Karpas-422 (cell line): ENCODE results near the gene TBX15. TPM values are rescaled to one million over a fixed set of nuclear protein-coding genes. Genes with fewer than 3 reads are reported as not detected.
"Not testable (repeated sequence)": the region's sequence is repeated elsewhere in the genome, so short reads cannot be mapped to it uniquely, and the experiment has no call there.

Source experiments
- DNase-seq: peaks from one replicate; pipeline ENCODE4 v3.0.0-alpha.2; 2015
- H2AFZ ChIP-seq: fragments of 200-600 bp; sonication (generic); 2 replicates; pipeline ENCODE4 v1.6.1; 2014; ENCODE audit warnings: antibody characterized with exemption, low read length, mixed read lengths
- H3K27ac ChIP-seq: fragments of 200-600 bp; sonication (generic); 2 replicates; pipeline ENCODE4 v1.5.1; 2014; ENCODE audit warnings: mild to moderate bottlenecking, low read length, moderate library complexity
- H3K27me3 ChIP-seq: fragments of 200-600 bp; sonication (generic); 2 replicates; pipeline ENCODE4 v1.6.1; 2014; ENCODE audit warnings: low read length, mixed read lengths
- H3K36me3 ChIP-seq: fragments of 200-600 bp; sonication (generic); 2 replicates; pipeline ENCODE4 v1.6.1; 2014; ENCODE audit warnings: low read length, mixed read lengths; ENCODE audit not compliant: insufficient read depth
- H3K4me1 ChIP-seq: fragments of 200-600 bp; sonication (generic); 2 replicates; pipeline ENCODE4 v1.6.1; 2014; ENCODE audit warnings: mild to moderate bottlenecking, low read length, mixed read lengths
- H3K4me2 ChIP-seq: fragments of 200-600 bp; sonication (generic); 2 replicates; pipeline ENCODE4 v1.6.1; 2014; ENCODE audit warnings: low read length, low read depth, mild to moderate bottlenecking; ENCODE audit not compliant: poor library complexity, severe bottlenecking
- H3K4me3 ChIP-seq: fragments of 200-600 bp; sonication (generic); 2 replicates; pipeline ENCODE4 v1.5.1; 2014; ENCODE audit warnings: mild to moderate bottlenecking, antibody characterized with exemption, low read length, mixed read lengths
- H3K79me2 ChIP-seq: fragments of 200-600 bp; sonication (generic); 2 replicates; pipeline ENCODE4 v1.6.1; 2014; ENCODE audit warnings: mild to moderate bottlenecking, low read length, mixed read lengths
- H3K9ac ChIP-seq: fragments of 200-600 bp; sonication (generic); 2 replicates; pipeline ENCODE4 v1.6.0; 2014; ENCODE audit warnings: low read length
- H3K9me2 ChIP-seq: fragments of 200-600 bp; sonication (generic), shearing (Covaris generic); replicated peaks from 2 replicates; pipeline ENCODE4 v1.6.0; 2014; ENCODE audit warnings: mild to moderate bottlenecking, low read length, moderate library complexity; ENCODE audit not compliant: insufficient read depth
- H3K9me3 ChIP-seq: fragments of 300-700, 200-600 bp; sonication (generic); 2 replicates; pipeline ENCODE4 v1.6.1; 2014; ENCODE audit warnings: low read length, mixed read lengths
- H4K20me1 ChIP-seq: fragments of 200-600 bp; sonication (generic); 2 replicates; pipeline ENCODE4 v1.6.1; 2014; ENCODE audit warnings: mild to moderate bottlenecking, antibody characterized with exemption, low read length, low read depth; ENCODE audit not compliant: insufficient read depth
- total RNA-seq: library from RNA; depleted of rRNA; stranded (reverse); fragments of >200 nt; shearing (Covaris generic); gene quantifications from 2 replicates; pipeline ENCODE4 v1.2.3, GENCODE V29; 2014; ENCODE audit warnings: low replicate concordance

TBX15 gene
- total RNA-seq, 1 experiment from 2014 or later = not detected

DNA sequence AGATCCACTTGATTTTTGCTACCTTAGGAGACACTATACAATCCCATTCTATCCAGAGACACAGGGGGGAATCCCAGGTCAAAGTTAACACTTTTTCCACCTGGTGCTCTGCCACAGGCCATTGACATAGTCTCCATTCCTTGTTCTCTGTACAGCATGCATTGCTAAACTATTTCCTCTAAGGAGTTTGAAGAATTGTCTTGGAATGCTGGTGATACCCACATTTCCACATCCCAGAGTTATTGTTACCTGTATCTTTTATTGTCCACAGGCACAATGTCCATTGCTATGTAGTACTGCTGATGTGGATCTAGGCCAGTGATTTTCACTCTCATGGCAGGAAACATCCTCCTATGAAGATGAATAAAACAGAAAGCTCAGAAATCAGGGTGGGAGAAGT is 61.9 kb downstream of the TBX15 start:
- H2AFZ ChIP-seq = no peak overlapping the region
- H3K9me2 ChIP-seq = no peaks in the 10 kb centered on the region
- H3K36me3 ChIP-seq = no peaks in the 10 kb centered on the region
- H3K9ac ChIP-seq = no peak overlapping the region
- no peak for DNase-seq
- no peaks in the 10 kb centered on the region for H3K9me3 ChIP-seq
- no peaks in the 10 kb centered on the region for H3K79me2 ChIP-seq
- H3K4me3 ChIP-seq = 0 out of 2 replicates have a peak overlapping the region, but pooled peaks have one; percentile 49
- no peaks in the 10 kb centered on the region for H4K20me1 ChIP-seq
- H3K4me1 ChIP-seq = peaks cover 55% of the 10 kb centered on the region
- H3K27ac ChIP-seq = peak overlapping the region; percentile 93
- H3K4me2 ChIP-seq = peak overlapping the region; percentile 70
- no peaks in the 10 kb centered on the region for H3K27me3 ChIP-seq

DNA sequence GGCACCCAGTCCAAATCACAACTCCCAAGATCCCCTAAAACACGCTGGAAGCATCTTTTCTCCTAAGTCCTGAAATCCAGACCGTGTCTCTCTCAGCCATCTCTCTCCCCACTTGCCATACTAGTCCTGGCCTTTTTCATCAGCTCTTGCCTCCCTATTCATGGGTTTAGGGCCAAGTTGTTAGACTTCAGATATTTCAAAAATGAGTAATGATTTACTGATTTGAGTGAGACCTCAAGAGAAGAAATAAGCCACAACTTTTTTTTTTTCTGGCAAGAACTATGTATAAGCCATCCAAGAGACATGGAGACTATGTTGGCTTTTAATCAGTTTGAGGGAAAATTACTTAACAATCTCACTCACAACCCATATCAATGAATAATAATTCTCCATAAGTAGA is 62.5 kb downstream of the TBX15 start:
- H3K27ac ChIP-seq = no peak overlapping the region
- H3K9me2 ChIP-seq = no peaks in the 10 kb centered on the region
- no peak overlapping the region for H3K9ac ChIP-seq
- no peak overlapping the region for H3K4me3 ChIP-seq
- H3K9me3 ChIP-seq = no peaks in the 10 kb centered on the region
- DNase-seq = no peak
- H4K20me1 ChIP-seq = no peaks in the 10 kb centered on the region
- no peaks in the 10 kb centered on the region for H3K79me2 ChIP-seq
- H2AFZ ChIP-seq = no peak overlapping the region
- H3K4me1 ChIP-seq = peaks cover 61% of the 10 kb centered on the region
- no peak overlapping the region for H3K4me2 ChIP-seq
- H3K27me3 ChIP-seq = no peaks in the 10 kb centered on the region
- H3K36me3 ChIP-seq = no peaks in the 10 kb centered on the region

DNA sequence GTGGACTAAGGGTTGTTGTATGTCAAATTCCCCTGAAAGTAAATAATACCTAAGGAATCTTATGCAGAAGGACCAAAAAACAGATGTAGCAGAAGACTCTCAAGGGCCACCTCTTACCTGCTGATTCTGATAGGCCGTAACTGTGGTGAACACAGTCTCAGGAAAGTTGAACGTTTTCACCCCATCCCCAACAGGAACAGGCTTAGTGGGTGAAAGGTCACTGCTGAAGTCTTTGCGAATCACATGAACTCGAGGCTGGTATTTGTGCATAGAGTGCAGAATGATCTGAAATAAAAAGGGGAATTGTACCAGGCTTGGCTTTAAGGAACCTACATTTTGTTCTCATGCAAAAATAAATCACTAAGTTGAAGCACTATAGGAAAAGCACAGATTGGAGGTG is 64.8 kb downstream of the TBX15 start:
- Histone ChIP-seq H3K9me3 (no peaks in the 10 kb centered on the region), H3K27ac (no peak overlapping the region), H3K27me3 (no peaks in the 10 kb centered on the region), H3K4me2 (no peak overlapping the region), H3K4me1 (peaks cover 75% of the 10 kb centered on the region), H3K36me3 (no peaks in the 10 kb centered on the region), H3K79me2 (no peaks in the 10 kb centered on the region), H4K20me1 (no peaks in the 10 kb centered on the region), H3K4me3 (no peak overlapping the region), H3K9ac (no peak overlapping the region), H2AFZ (no peak overlapping the region), H3K9me2 (no peaks in the 10 kb centered on the region)
- no peak for DNase-seq

DNA sequence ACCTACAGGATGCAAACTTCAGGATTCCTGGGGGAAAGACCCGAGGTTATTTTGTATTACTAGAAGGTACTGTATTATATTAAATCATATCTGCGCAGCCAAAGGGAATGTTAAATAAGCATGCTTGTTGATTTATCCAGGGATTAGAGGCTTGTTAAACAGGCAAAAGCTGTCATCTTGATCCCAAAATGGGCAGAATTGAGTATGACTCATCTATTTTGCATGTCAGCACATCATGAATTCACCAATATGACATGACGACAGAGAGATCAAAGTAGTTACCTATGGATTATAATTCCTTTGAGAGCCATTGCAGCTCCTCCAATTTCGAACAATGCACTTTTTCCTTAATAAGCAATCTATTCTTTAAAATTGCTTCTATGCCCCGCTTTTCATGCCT is 66.1 kb downstream of the TBX15 start:
- Histone ChIP-seq H3K27ac (no peak overlapping the region), H3K79me2 (no peaks in the 10 kb centered on the region), H3K4me3 (no peak overlapping the region), H3K4me1 (peaks cover 69% of the 10 kb centered on the region), H3K36me3 (no peaks in the 10 kb centered on the region), H3K9ac (no peak overlapping the region), H3K9me2 (no peaks in the 10 kb centered on the region), H3K27me3 (no peaks in the 10 kb centered on the region), H4K20me1 (no peaks in the 10 kb centered on the region), H3K9me3 (no peaks in the 10 kb centered on the region), H2AFZ (no peak overlapping the region), H3K4me2 (peak overlapping the region; percentile 37)
- DNase-seq = no peak

DNA sequence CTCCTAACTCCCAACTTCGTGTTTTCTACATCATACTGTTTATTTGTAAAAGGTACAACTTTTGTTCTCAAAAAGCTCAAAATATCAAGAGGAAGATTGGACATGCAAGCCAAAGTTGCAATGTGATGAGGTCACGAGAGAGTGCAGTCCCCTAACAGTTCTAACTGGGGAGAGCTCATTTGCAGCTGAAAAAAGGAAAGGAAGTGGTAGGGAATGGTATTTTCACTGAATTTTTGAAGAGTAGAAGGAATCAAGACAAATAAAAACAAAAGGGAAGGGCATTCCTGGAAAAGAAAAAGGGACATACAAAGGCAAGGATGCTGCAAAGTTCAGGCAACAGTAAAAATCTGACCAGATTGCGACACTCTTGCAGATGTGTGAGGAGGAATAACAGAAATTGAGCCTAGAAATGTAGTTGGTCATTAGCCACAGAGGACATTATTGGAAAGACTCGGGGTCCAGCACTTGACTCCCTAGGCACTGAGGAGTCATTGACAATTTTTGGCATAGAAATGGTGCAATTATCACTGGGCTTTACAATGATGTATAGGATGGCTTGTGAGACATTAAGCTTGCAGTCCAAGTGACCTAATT is 67.9 kb downstream of the TBX15 start:
- DNase-seq = no peak

DNA sequence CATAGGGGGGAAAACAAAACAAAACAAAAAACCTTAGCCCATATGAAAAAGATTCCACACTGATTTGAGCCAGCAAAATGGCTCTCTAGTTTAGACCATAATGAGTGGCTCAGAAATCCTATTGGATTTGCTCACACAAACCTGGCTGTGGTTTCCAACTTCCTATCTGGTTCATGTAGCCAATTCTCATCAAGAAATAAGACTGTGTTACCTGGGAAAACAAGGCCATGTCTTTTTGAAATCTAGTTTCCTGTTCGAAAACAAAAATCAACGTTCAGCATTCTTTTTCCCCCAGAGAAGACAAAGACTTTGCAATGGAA is 69.2 kb downstream of the TBX15 start:
- H3K4me2 ChIP-seq = peak overlapping the region; percentile 56
- peak overlapping the region; percentile 57 for H3K27ac ChIP-seq
- no peaks in the 10 kb centered on the region for H3K79me2 ChIP-seq
- H3K9me3 ChIP-seq = no peaks in the 10 kb centered on the region
- H3K9ac ChIP-seq = peak overlapping the region; percentile 22; the same call in 1 of the 2 replicates
- H3K4me1 ChIP-seq = peaks cover 69% of the 10 kb centered on the region
- H3K36me3 ChIP-seq = no peaks in the 10 kb centered on the region
- H3K9me2 ChIP-seq = no peaks in the 10 kb centered on the region
- no peak for DNase-seq
- H4K20me1 ChIP-seq = no peaks in the 10 kb centered on the region
- H3K4me3 ChIP-seq = no peak overlapping the region
- H3K27me3 ChIP-seq = no peaks in the 10 kb centered on the region
- H2AFZ ChIP-seq = no peak overlapping the region

More for the DNA sequence above, 67.9 kb downstream of the TBX15 start:
- Histone ChIP-seq H3K4me1 (peaks cover 69% of the 10 kb centered on the region), H3K4me3 (no peak overlapping the region), H3K36me3 (no peaks in the 10 kb centered on the region), H3K9me3 (no peaks in the 10 kb centered on the region), H3K79me2 (no peaks in the 10 kb centered on the region), H2AFZ (no peak overlapping the region), H3K9me2 (no peaks in the 10 kb centered on the region), H3K4me2 (no peak overlapping the region), H4K20me1 (no peaks in the 10 kb centered on the region), H3K27me3 (no peaks in the 10 kb centered on the region), H3K9ac (no peak overlapping the region), H3K27ac (no peak overlapping the region)

DNA sequence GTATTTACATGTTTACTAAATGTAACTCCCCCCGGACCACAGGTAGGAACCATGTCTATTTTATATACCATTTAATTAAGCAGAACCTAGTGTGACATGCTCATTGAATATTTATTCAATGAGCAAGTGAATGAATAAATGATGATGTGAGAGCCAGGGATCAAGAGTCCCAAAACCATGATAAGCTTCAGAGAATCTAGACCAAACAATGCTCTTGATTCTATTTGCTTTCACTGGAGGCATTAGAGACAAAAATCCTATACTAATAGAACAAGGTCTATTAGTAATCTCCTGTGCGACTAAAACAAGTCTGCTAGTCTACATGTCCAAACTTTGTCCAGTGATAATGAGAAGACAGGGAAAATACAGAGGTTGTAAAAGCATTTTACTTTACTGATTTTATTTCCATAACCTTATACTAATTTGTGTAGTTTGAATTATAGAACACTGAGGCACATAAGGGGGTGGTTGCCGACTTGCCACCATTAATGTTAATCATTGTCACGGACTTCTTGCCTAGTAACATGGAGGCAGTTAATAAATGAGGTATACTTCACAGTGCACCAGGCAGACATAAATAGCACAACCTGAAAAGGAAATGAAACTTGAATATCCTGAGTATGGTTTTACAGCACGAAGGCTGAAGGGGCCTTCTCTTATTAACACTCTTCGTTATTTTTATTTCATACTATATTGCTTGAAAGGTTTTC is 69.8 kb downstream of the TBX15 start:
- H3K9me2 ChIP-seq = no peaks in the 10 kb centered on the region
- H2AFZ ChIP-seq = 0 out of 2 replicates have a peak overlapping the region, but pooled peaks have one; percentile 44
- DNase-seq = peak; percentile 79
- H3K27ac ChIP-seq = peak overlapping the region; percentile 62
- H3K9ac ChIP-seq = peak overlapping the region; percentile 22; the same call in 1 of the 2 replicates
- no peaks in the 10 kb centered on the region for H4K20me1 ChIP-seq
- peak overlapping the region; percentile 56 for H3K4me2 ChIP-seq
- H3K27me3 ChIP-seq = no peaks in the 10 kb centered on the region
- H3K4me1 ChIP-seq = peaks cover 65% of the 10 kb centered on the region
- H3K9me3 ChIP-seq = no peaks in the 10 kb centered on the region
- H3K79me2 ChIP-seq = no peaks in the 10 kb centered on the region
- no peak overlapping the region for H3K4me3 ChIP-seq
- no peaks in the 10 kb centered on the region for H3K36me3 ChIP-seq

DNA sequence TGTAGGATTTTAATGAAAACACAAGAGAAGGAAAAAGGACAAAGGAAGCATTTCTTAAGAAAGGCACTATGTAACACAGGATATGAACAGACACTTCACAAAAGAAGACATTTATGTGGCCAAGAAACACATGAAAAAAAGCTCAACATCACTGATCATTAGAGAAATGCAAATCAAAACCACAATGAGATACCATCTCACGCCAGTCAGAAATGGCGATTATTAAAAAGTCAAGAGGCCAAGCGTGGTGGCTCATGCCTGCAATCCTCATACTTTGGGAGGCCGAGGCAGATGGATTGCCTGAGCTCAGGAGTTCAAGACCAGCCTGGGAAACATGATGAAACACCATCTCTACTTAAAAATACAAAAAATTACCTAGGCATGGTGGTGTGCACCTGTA is 71.8 kb downstream of the TBX15 start:
- not testable (repeated sequence) for H3K9ac ChIP-seq, H3K36me3 ChIP-seq, DNase-seq, H3K79me2 ChIP-seq, H3K9me3 ChIP-seq, H3K27ac ChIP-seq, H2AFZ ChIP-seq, H4K20me1 ChIP-seq, H3K4me3 ChIP-seq, H3K9me2 ChIP-seq, H3K27me3 ChIP-seq
- H3K4me2 ChIP-seq = peak overlapping the region; percentile 18
- peaks cover 45% of the 10 kb centered on the region for H3K4me1 ChIP-seq
